Stimulated activated CD4-positive, alpha-beta T cell treated with anti-CD3 and anti-CD28 coated beads, TNF-alpha, amount 100 ng/mL, for 1 hour (primary cell): ENCODE results near the gene MATN1.

ENCODE experiments used
- DNase-seq, 3 donors: peaks; one replicate each; pipeline ENCODE4 v3.0.0-alpha.2; 2020; ENCODE audit warnings: low read depth in 3 of 3, low spot score in 1 of 3

MATN1 gene

DNA sequence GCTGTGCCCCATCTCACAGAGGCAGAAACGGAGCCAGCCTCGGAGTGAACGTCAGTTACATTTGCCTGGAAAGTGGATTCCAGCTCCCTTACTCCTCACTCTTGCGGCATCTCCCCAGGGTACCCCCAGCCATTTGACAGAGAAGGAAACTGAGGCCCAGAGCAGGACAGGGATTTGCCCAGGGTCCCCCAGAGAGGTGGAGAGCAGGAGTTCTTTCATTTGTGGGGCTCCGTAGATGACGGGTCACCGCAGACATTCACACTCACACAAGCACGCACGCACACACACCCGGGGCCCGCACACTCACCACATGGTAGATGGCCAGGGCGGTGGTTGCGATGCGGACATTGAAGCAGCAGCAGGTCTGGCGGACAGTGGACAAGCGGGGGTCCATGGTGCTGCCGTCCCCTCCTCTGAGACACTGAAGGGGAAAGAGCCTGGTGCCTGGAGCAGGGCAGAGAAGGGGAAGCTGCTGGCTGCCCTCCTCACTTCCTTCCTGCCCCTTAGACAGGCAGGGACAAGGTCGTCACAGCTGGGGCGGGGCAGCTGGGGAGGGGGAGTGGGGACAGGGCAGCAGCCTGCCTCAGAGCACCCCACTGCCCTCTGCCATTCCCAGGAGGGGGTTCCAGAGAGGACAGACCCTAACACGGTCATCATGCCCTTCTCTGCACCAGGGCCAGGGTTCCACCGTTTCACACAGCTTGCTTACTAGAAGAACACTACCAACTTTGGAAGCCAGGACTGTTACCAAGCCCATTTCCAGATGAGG, 34.2 kb upstream of the MATN1 start, which contains the start of gene LAPTM5:
LAPTM5 (minus strand) TSS at position 423 of the 769 bp plus-strand sequence; CDS start at position 394, 29 bp downstream.
- no peak for DNase-seq

DNA sequence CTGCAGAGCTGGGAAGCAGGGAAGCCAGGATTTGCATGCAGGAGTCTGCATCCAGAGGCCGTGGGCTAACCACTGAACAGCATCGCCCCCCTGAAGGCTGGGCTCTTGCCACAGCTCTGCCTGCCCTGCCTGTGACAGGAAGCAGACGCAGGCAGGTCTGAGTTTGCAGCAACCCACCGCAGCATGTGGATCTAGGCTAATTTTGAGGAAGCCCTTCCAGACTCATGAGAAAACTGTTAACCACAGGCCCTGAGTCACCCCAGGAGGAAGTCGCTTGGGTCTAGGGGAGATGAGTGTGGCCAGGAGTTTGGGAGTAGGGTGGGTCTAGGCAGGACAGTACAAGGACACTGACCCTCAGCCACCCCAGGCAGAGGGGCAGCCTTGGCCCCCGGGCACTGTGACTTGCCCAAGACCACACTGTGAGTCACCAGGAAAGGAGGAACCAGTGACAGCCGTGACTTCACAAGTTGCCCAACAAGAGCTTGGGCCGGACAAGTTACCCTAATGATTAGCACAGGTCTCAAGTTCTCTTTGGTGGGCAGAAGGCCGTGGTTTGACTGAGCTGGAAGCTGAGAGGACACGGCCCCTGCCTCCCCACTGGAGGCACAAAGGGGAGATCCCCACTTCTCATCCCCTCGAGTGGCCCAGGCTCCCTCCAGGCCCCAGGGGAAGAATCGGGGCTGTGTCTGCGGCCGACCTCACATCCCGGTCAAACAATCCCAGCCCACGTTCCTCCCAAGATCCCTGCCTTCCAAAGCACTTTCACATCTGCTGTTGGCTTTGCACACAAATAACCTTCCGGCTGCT, 33.4 kb upstream of the MATN1 start:
- DNase-seq, result peak in 2 of 3 donors; percentile 49 to 52

GRCh38 chr1:30756206-30756544, 32.8 kb upstream of the MATN1 start:
- DNase-seq, result no peak

DNA sequence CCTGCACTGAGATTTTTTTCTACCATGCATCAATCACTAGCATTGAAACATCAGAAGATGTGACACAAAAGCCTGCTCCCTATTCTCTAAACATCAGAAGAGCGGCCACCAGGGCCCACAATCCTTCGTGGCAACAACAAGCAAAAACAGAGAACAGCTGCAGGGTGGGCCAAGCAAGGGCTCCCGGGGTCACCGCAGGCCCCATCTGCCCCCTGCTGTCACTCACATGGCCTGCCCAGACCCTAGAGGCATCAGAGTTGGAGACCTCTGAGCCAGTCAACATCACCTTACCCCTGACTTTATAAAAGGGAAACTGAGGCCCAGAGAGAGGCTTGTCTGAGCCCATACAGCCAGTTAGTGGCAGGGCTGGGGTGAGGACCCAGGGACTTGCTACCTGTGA, 32.4 kb upstream of the MATN1 start:
- DNase-seq, result no peak

DNA sequence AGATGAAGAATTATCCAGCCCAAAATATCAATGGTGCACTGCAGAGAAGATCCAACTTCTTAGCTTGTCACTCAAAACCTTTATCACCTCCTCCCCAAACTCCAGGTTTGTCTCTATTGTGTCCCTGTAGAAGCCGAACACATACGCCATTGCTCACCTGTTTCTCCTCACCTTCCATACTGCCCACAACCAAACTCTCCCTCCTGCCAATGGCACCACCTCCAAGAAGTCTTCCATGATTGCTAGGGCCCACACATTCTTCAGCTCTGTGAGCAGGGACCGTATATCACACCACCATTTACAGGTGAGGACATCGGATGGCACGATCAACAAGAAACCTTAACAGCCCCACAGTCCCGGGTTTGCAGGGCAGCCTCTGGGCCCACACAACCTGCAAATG, 31.9 kb upstream of the MATN1 start:
- no peak for DNase-seq

GRCh38 chr1:30754684-30755171, 31.3 kb upstream of the MATN1 start:
- DNase-seq, result no peak

DNA sequence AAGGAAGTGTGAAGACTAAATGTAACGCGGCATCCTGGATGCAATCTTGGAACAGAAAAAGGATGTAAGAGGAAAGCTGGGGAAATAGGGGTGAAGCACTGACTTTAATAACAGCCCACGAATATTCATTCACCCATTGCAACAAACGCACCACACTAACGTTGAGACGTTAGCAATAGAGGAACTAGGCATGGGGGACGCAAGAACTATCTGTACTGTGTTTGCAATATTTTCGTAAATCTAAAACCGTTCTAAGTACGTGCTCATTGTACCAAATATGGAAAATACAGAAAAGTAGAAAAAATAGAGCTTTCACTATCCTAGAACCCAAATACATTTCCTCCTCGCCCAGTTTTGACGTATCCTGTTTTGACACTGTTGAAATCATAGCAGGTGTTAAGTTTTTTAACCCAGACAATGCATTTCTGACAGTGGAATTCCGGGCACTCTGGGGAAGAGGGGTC, 30.3 kb upstream of the MATN1 start:
- DNase-seq, result no peak

DNA sequence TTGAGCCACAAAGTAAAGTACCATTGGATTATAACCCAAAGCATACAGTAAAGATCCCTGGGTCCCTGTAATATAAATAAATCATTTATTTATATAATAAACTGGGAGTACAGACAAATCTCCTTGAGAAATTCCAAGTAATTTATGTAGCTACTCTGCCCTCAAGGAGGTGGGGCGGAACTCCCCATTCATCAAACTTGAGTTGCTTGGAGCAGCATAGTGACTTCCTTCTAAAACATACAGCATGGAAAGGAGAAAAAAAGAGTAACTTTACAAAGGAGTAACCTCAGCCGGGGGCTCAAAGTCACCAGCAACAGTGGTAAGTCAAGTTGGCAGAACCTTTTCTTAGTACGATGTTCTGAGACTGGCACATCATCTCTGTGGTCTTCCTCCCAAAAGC, 29.7 kb upstream of the MATN1 start:
- no peak for DNase-seq

GRCh38 chr1:30752651-30752908, 29.2 kb upstream of the MATN1 start:
- DNase-seq, result no peak

GRCh38 chr1:30751830-30752650, 28.7 kb upstream of the MATN1 start:
- no peak for DNase-seq

- DNase-seq, result no peak
Measured at GRCh38 chr1:30750731-30751291, 27.4 kb upstream of the MATN1 start.

GRCh38 chr1:30749691-30750583, 26.6 kb upstream of the MATN1 start:
- DNase-seq, result peak in 2 of 3 donors; percentile 42 to 43

- no peak for DNase-seq
Measured at GRCh38 chr1:30748699-30749401, 25.5 kb upstream of the MATN1 start.

GRCh38 chr1:30748098-30748698, 24.8 kb upstream of the MATN1 start:
- no peak for DNase-seq

GRCh38 chr1:30747033-30748008, 23.9 kb upstream of the MATN1 start:
- DNase-seq, result no peak

- no peak for DNase-seq
Measured at GRCh38 chr1:30746212-30747032, 23.0 kb upstream of the MATN1 start.

GRCh38 chr1:30745834-30746208, 22.4 kb upstream of the MATN1 start:
- DNase-seq, result no peak
